ENCODE results near the gene ASIC2. TPM values are rescaled to one million over a fixed set of nuclear protein-coding genes. Genes with fewer than 3 reads are reported as not detected.

The ASIC2 gene
- total RNA-seq, 1 experiment from 2014 or later = not detected

- CTCF ChIA-PET = no interaction called here
- no peaks in the 10 kb centered on the region for H3K9me2 ChIP-seq (ENCODE audit: insufficient read depth)
- intact Hi-C loops (cut with micrococcal nuclease) = no loop called here
- H3K4me1 ChIP-seq (ENCODE audit: control insufficient read depth in 1 of 2, insufficient read depth in 2 of 2, low read length in 2 of 2) = peaks cover 0 to 5% of the 10 kb centered on the region in 2 experiments; a peak in 2 of 4 replicates
- POLR2A ChIA-PET = no interaction called here
- BruUV-seq (replicated peaks) = no TSS peak
- no peak for TF ChIP-seq ZFX (IDR thresholded peaks at IDR 0.05)
- no peak for TF ChIP-seq EZH2 (IDR thresholded peaks at IDR 0.05)
- TF ChIP-seq EGR1 (IDR thresholded peaks at IDR 0.05; ENCODE audit: low read depth) = no peak
- no peak for TF ChIP-seq CBX3 (IDR thresholded peaks at IDR 0.05; ENCODE audit: low read depth)
- no peak for TF ChIP-seq ATF3 (IDR thresholded peaks at IDR 0.05)
- no peak for TF ChIP-seq RAD21 (IDR thresholded peaks at IDR 0.05; ENCODE audit: low read depth)
- TF ChIP-seq ZBTB33 (IDR thresholded peaks at IDR 0.05; ENCODE audit: extremely low read depth, insufficient replicate concordance, low read length) = no peak
- TF ChIP-seq CTCF (IDR thresholded peaks at IDR 0.05 in 2 of 3, conservative IDR thresholded peaks at IDR 0.05 in 1 of 3; ENCODE audit: borderline replicate concordance in 1 of 3, insufficient read depth in 1 of 3, low read depth in 2 of 3, low read length in 2 of 3) = no peak
- no peak for TF ChIP-seq JUND (IDR thresholded peaks at IDR 0.05)
- no peak for TF ChIP-seq SRF (IDR thresholded peaks at IDR 0.05; ENCODE audit: low read depth)
- no peak for TF ChIP-seq ZNF274 (IDR thresholded peaks at IDR 0.05; ENCODE audit: low read depth, low read length)
- no peak for TF ChIP-seq POLR2AphosphoS5 (IDR thresholded peaks at IDR 0.05; ENCODE audit: low read depth, low read length)
- H3K9me3 ChIP-seq (ENCODE audit: control insufficient read depth in 1 of 2, insufficient read depth in 1 of 2, low read depth in 1 of 2, low read length in 2 of 2) = no peaks in the 10 kb centered on the region
- H3K4me2 ChIP-seq (ENCODE audit: low read length) = no peak overlapping the region
- H3K4me3 ChIP-seq (replicated peaks in 1 of 2; ENCODE audit: low read depth in 1 of 2, low read length in 2 of 2) = no peak overlapping the region
- no peaks in the 10 kb centered on the region for H3K79me2 ChIP-seq (ENCODE audit: insufficient read depth, low read length)
- peaks cover 7% of the 10 kb centered on the region; the same call in 1 of the 2 replicates for H3K27me3 ChIP-seq (ENCODE audit: insufficient read depth, low read length)
- no peak for ATAC-seq
- no peaks in the 10 kb centered on the region for H3K36me3 ChIP-seq (ENCODE audit: control insufficient read depth in 1 of 2, insufficient read depth in 2 of 2, low read length in 2 of 2)
- RAD21 ChIA-PET (ENCODE audit: low non-redundant PET in 1 of 2, low total read pairs in 2 of 2, uncharacterized antibody in 2 of 2, unreplicated experiment in 2 of 2) = no interaction called here
- H3K27ac ChIP-seq (ENCODE audit: low read depth, low read length) = no peak overlapping the region
- no peaks in the 10 kb centered on the region for H4K20me1 ChIP-seq (ENCODE audit: insufficient read depth)
- no peak overlapping the region for H2AFZ ChIP-seq (ENCODE audit: low read depth, low read length, poor library complexity, severe bottlenecking)
- H3K9ac ChIP-seq (ENCODE audit: low read length) = no peak overlapping the region
- no peak for DNase-seq (ENCODE audit: low read depth, low spot score)
Measured at GRCh38 chr17:33239702-33240101, 53.4 kb downstream of the ASIC2 start.
